NCI-H1694 treated with DMSO at 0.1 percent for 48 hours (cell line): ENCODE data around the gene RANBP1.

ENCODE experiments used
- DNase-seq: peaks from one replicate; lab custom pipeline; 2025; lab: John Stamatoyannopoulos, UW

Gene RANBP1

DNA sequence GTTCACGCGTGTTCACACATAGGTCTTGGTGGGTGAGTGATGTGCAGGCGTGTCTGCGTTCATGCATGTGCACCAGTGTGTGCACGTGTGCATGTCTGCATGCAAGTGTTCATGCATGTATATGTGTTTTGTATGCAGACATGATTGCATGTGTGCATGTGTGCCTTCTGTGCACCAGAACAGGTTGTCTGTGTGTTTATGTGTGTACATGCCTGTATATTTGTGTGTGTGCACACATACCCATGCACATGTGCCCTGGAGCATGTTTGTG is 20.6 kb downstream of the RANBP1 start:
- DNase-seq = no peak

GRCh38 chr22:20137113-20137512 is 21.2 kb downstream of the RANBP1 start:
- DNase-seq = no peak

DNA sequence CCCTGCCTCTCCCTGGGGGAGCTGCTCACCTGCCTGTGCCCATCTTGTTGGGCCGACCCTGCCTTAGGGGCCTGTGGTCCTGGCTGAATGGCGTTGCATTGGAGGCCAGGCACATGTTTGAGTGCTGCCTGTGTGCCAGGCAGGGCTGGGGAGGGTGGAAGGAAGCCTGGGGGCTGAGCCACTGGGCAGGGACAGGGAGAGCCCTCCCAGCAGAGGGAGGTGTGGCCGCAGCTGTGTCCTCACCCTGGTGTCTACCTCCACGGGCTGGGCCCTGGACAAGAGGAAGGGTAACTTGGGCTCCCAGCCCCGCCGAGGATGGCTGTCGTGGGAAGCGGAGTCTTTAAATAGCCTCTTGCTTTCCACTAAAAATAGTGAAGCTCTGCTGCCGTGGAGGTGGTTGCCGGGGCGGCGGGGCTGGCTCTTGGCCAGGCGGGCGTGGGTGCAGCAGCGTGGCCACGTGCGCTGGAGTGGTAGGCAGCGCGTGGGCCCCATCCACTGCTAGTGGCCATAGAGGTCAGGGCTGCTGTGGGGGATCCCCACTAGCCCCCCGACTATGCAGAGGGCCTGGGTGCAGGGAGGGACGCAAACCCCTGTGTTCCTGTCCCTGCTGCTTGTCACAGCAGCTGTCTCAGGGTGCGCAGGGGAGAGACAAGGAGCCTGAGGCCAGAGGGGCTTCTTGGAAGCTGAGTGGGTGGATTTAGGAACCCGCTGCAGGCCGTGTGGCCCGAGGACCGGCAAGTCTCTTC is 21.9 kb downstream of the RANBP1 start:
- no peak for DNase-seq

- no peak for DNase-seq
These were observed 22.5 kb downstream of the RANBP1 start for GRCh38 chr22:20138417-20138738.

DNA sequence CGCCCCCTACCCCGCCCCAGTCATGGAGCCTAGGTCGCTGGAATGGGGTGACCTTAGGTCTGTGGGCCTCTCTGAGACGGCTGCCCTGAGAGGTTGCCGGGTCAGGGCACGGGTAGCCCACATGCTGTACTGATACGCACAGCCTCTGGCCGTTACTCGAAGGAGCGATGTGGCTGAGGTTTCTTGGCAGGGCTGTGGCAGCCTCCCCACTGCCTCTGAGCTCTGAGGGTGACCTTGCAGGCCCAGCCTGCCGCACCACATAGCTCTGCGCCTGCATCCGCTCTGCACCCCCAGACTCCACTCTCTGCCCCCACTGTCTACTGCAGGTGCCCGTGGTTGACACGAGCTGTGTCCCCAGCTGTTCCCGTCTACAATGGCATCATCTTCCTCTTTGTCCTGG is 23.0 kb downstream of the RANBP1 start:
- DNase-seq = no peak

DNA sequence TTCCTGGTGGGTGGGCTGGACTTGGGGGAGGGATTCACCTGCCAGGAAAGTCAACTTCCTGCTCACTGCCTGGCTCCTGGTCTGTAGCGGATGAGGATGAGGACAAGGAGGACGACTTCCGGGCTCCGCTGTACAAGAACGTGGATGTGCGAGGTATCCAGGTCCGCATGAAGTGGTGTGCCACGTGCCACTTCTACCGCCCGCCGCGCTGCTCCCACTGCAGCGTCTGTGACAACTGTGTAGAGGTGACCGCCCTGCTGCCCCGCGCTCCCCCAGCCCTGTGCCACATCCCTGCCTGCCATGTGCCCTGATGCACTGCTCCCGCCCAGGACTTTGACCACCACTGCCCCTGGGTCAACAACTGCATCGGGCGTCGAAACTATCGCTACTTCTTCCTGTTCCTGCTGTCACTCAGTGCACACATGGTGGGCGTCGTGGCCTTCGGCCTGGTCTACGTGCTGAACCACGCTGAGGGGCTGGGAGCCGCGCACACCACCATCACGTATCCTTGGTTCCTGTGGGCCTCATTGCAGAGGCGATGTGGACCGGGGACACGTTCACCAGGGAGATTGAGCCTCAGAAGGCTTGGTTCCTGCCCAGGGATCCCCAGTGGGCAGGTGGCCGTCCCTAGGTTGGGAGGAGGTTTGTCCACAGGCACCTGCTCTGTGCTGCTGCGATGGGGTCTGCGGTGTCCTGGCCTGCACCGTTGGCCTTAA is 23.6 kb downstream of the RANBP1 start:
- no peak for DNase-seq

GRCh38 chr22:20140107-20140445 is 24.2 kb downstream of the RANBP1 start:
- no peak for DNase-seq

DNA sequence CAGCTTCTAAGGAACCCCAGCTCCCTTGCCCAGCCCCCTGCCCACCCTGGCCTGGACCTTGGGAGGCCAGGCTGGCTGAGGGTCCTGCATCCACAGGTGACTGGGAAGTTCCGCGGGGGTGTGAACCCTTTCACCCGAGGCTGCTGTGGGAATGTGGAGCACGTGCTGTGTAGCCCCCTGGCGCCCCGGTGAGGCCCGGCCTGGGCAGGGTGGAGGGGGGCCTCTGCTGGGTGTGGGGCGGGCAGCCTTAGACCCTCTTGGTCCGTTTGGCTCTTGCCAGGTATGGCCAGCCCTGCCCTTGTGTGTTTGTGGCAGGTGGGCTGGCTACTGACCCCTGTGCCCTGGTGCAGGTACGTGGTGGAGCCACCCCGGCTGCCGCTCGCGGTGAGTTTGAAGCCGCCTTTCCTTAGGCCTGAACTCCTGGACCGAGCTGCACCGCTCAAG is 24.6 kb downstream of the RANBP1 start:
- no peak for DNase-seq

DNA sequence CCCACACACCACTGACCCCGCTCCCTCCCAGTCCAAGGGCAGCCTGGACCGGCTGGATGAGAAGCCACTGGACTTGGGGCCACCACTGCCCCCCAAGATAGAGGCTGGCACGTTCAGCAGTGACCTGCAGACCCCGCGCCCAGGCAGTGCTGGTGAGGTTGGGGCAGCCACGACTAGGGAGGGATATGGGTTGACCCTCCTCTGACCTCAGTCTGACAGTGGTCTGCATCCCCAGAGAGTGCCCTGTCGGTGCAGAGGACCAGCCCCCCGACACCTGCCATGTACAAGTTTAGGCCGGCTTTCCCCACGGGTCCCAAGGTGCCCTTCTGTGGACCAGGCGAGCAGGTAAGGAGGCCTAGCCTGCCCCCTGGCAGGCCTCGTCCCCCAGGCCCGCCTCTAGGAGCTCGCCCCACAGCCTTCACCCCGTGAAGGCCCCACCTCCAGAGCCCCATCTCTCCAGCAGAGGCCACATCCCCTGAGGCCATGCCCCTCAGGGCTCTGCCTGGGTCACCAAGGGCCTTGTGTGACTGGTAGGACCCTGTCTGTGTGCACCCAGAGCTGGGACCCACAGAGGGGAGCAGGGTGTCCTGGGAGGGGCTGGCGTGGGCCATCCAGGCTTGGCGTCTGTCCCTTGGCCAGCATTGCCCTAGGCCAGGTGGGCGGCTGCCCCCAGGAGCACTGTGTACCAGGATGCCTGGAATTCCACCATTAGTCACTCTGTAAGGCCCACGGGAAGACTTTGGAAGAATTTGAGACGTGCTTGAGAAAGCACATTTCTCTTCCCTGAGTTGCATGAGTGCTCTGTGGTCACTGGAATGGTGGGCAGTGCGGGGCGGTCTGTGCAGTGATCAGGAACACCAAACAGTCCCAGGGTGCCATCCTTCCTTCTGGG is 25.5 kb downstream of the RANBP1 start:
- DNase-seq = no peak

DNA sequence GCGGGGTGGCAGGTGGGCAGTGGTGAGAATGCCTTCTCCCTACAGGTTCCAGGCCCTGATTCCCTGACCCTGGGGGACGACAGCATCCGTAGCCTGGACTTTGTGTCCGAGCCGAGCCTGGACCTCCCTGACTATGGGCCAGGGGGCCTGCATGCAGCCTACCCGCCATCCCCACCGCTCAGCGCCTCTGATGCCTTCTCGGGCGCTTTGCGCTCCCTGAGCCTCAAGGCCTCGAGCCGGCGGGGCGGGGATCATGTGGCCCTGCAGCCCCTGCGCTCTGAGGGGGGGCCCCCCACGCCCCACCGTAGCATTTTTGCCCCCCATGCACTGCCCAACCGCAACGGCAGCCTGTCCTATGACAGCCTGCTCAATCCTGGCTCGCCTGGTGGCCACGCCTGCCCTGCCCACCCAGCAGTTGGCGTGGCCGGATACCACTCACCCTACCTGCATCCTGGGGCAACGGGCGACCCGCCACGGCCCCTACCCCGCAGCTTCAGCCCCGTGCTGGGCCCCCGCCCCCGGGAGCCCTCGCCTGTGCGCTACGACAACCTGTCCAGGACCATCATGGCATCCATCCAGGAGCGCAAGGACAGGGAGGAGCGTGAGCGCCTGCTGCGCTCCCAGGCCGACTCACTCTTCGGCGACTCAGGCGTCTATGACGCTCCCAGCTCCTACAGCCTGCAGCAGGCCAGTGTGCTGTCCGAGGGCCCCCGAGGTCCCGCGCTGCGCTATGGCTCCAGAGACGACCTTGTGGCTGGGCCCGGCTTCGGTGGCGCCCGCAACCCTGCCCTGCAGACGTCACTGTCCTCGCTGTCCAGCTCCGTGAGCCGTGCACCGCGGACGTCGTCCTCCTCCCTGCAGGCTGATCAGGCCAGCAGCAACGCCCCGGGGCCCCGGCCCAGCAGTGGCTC is 27.1 kb downstream of the RANBP1 start:
- DNase-seq = no peak

DNA sequence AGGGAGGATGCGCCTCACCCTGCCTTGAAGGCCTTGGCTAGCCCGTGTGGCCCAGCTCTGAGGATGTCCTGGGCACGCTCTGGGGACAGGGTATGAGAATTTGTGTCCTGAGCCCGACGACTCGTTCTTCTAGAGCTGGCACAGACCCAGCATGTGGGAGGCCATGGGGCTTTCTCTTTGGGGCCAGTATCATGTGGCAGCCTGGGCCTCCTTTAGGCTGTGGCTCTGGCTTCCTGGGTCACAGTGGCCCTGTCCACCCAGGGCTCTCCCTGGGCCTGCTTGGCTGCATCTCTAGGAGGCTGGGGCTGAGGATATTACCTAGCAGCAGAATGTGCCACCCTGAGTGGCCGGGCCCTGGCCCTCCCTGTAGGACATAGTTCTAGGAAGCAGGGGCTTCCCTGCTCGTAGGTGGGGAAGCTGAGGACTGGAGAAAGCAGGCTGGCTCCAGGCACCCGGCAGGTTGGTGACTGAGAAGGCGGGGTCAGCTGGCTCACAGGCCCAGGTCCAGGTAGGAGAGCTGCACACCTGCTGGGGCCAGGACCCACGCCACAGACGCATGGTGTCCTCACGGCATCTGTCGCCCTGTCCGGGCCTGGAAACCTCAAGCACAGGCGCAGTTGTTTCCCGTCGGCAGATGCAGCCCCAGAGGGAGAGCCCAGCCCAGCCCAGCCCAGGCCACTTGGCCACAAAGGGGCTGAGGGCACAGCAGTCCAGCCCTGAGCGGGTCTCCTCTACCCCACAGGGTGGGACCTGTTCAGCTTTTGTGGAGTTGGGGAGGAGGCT is 28.2 kb downstream of the RANBP1 start:
- DNase-seq = no peak

DNA sequence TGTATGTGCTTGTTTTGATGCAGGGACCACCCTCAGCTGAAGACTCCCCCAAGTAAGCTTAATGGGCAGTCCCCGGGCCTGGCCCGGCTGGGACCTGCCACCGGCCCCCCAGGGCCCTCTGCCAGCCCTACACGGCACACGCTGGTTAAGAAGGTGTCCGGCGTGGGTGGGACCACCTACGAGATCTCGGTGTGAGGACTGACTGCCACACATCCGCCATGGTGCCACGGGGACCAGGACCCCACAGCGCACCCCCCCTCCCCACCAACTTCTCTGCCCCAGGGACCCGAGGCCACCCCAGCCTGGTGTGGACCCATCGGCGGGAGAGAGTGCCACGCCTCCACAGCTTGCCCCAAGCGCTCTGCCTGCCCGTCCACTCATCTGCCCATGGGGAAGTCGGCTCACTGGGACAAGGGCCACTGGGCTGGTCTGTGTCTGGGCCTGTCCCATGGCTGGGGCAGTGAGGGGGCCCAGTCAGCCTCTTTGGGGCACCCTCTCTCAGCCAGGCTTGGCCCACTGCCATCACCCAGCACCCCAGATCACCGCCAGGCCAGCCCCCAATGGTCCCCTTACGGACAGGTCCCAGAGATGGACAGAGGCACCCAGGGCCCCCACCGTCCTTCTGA is 29.4 kb downstream of the RANBP1 start:
- DNase-seq = no peak

- DNase-seq = no peak
These were observed 29.9 kb downstream of the RANBP1 start for GRCh38 chr22:20145832-20146223.

GRCh38 chr22:20146777-20147176 is 30.9 kb downstream of the RANBP1 start:
- no peak for DNase-seq

- DNase-seq = no peak
These were observed 31.5 kb downstream of the RANBP1 start for GRCh38 chr22:20147237-20147988.

- no peak for DNase-seq
These were observed 32.5 kb downstream of the RANBP1 start for GRCh38 chr22:20148414-20148813.

GRCh38 chr22:20149257-20150250 is 33.6 kb downstream of the RANBP1 start:
- no peak for DNase-seq

DNA sequence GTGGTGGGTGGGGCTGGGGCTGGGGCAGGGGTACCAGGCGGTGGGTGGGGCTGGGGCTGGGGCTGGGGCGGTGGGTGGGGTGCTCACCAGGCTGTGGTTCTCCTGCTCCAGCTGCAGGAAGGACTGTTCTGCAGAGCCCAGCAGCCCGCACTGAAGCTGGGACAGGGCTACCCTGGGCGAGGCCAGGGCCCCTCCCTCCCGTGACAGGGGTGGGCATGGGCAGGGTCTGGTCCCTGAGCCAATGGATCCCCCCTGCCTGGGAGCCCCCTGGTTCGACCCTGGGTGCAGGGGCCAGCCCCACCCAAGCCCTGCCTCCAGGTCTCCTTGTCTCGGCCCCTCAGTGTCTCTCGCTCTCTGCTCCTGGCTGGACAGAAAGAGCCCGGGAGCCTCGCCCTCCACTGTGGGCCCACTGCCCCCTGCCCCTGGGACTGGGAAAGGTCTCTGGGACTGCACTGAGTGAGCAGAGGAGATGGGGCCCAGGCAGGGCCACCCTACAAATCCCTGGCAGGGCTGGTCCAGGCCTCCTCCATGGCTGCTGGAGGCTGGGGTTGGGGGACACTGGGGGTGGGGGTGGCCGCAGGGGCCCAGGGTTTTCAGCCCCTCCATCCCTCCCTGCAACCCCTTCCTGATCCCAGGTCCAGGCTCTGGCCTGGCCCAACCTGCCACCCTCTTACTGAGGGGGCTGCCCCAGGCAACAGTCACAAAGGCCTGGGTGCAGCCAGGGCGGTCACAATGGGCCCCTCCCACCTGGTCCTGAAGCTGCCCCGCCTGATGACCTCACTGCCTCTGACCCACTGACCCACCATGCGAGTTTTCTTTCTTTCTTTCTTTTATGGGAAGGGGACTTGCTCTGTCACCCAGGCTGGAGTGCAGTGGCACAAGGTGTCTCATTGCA is 34.7 kb downstream of the RANBP1 start, which contains the start of gene CCDC188:
CCDC188 (minus strand) TSS at position 675 of the 895 bp plus-strand sequence; CDS start at position 606, 69 bp downstream.
- DNase-seq = no peak
